Right cardiac atrium (tissue), 5 donors: Measurements from ENCODE around the gene SEC22A. TPM values are rescaled to one million over a fixed set of nuclear protein-coding genes. Genes with fewer than 3 reads are reported as not detected.
"Not testable (repeated sequence)": the region's sequence is repeated elsewhere in the genome, so short reads cannot be mapped to it uniquely, and the experiment has no call there.

Source experiments
- ATAC-seq, 2 donors: fragments of 200-7000 bp; cut with Tn5 transposase; one replicate each; pipeline versions ENCODE4 v1.8.0 to v1.9.1; 2020; ENCODE audit warnings: moderate library complexity in 2 of 2, mild to moderate bottlenecking in 1 of 2
- DNase-seq, 3 donors: peaks; one replicate each; pipeline ENCODE4 v3.0.0-alpha.2; 2020
- H3K27ac ChIP-seq: one replicate; pipeline ENCODE4 v1.5.1; 2013; ENCODE audit warnings: mild to moderate bottlenecking, low read length, control low read depth, moderate library complexity
- H3K27me3 ChIP-seq: one replicate; pipeline ENCODE4 v1.6.1; 2013; ENCODE audit not compliant: control insufficient read depth, insufficient read depth
- H3K4me1 ChIP-seq: one replicate; pipeline ENCODE4 v1.6.1; 2013; ENCODE audit warnings: low read length; ENCODE audit not compliant: control insufficient read depth, insufficient read depth
- H3K4me3 ChIP-seq: one replicate; pipeline ENCODE4 v1.5.1; 2013; ENCODE audit warnings: low read length, control low read depth
- H3K9me3 ChIP-seq: one replicate; pipeline ENCODE4 v1.6.1; 2013; ENCODE audit warnings: low read length; ENCODE audit not compliant: control insufficient read depth
- WGBS: extraction: QIAGEN DNeasy Blood & Tissue Kit; methylation state at CpG from one replicate; pipeline ENCODE4 v1.1.7; 2013; 5-methylcytosine and 5-hydroxymethylcytosine counted together
- intact Hi-C, 4 donors: fragments of 100-400 bp; cut with DNase I; formaldehyde crosslinking; loops; one replicate each; pipeline versions ENCODE4 v1.11.0 to v1.14.0; 2022 to 2023
- polyA plus RNA-seq: library from polyadenylated mRNA; stranded (reverse); fragments of 200-250 nt; gene quantifications from one replicate; pipeline ENCODE4 v1.2.3, GENCODE V29; 2013
- total RNA-seq, 4 donors: library from RNA; stranded (reverse); fragmentation: NEBNext Ultra II Directional; extraction: Animal tissue kit (Norgen Biotek cat#: 25700); gene quantifications; one replicate each; pipeline ENCODE4 v1.2.1, GENCODE V29; 2021
- donor health status: healthy with polysubstance abuse.
- donor health status: DM: no; HTN: yes; CAD: no.
- donor health status: DM: no; HTN: no; CAD: no.
- donor health status: DM: no; HTN: yes; CAD: no; lungs with severe emphysema.
- donor health status: DM: yes; HTN: yes; CAD: no.

The SEC22A gene
- total and polyA plus RNA-seq, 5 donors, result 7.0 to 16.7 (median 11.8) TPM

- Histone ChIP-seq H3K27me3 (no peaks in the 10 kb centered on the region), H3K27ac (no peak overlapping the region), H3K4me3 (no peak overlapping the region), H3K4me1 (no peaks in the 10 kb centered on the region), H3K9me3 (no peaks in the 10 kb centered on the region)
- intact Hi-C loops, result no loop called here
- WGBS, result 93% methylated on average over 6 of the region's 6 CpGs
- DNase-seq (no peak), ATAC-seq (no peak)
Measured at GRCh38 chr3:123188058-123188457, 13.7 kb upstream of the SEC22A start.

GRCh38 chr3:123193448-123194101 is 8.2 kb upstream of the SEC22A start:
- intact Hi-C loops, result no loop called here
- no peaks in the 10 kb centered on the region for H3K9me3 ChIP-seq
- ATAC-seq (peak in 1 of 2 donors; percentile 67), DNase-seq (no peak)
- no peaks in the 10 kb centered on the region for H3K27me3 ChIP-seq
- no peak overlapping the region for H3K4me3 ChIP-seq
- H3K4me1 ChIP-seq, result no peaks in the 10 kb centered on the region
- 53% methylated on average over 5 of the region's 5 CpGs for WGBS
- H3K27ac ChIP-seq, result no peak overlapping the region

GRCh38 chr3:123194552-123194951 is 7.2 kb upstream of the SEC22A start:
- Histone ChIP-seq H3K27me3 (no peaks in the 10 kb centered on the region), H3K27ac (no peak overlapping the region), H3K4me3 (no peak overlapping the region), H3K9me3 (no peaks in the 10 kb centered on the region), H3K4me1 (no peaks in the 10 kb centered on the region)
- intact Hi-C loops, result no loop called here
- ATAC-seq (peak in 1 of 2 donors; percentile 19), DNase-seq (peak in 1 of 3 donors; percentile 41)
- WGBS, result 29% methylated on average over 10 of the region's 10 CpGs

GRCh38 chr3:123198372-123198771 is 3.4 kb upstream of the SEC22A start:
- Histone ChIP-seq H3K4me1 (peaks cover 6% of the 10 kb centered on the region), H3K9me3 (no peaks in the 10 kb centered on the region), H3K4me3 (no peak overlapping the region), H3K27me3 (no peaks in the 10 kb centered on the region), H3K27ac (no peak overlapping the region)
- DNase-seq (no peak), ATAC-seq (no peak)
- intact Hi-C loops, result no loop called here
- 90% methylated on average over 1 of the region's 1 CpG for WGBS

- Histone ChIP-seq H3K4me1 (peaks cover 6% of the 10 kb centered on the region), H3K4me3 (peak overlapping the region; percentile 81), H3K27me3 (no peaks in the 10 kb centered on the region), H3K27ac (peak overlapping the region; percentile 18), H3K9me3 (no peaks in the 10 kb centered on the region)
- ATAC-seq (no peak), DNase-seq (no peak)
- intact Hi-C loops, result no loop called here
- 5% methylated on average over 6 of the region's 6 CpGs for WGBS
Measured at GRCh38 chr3:123201223-123201556, 553 bp upstream of the SEC22A start.

- DNase-seq (peak in 1 of 3 donors; percentile 39), ATAC-seq (no peak)
- Histone ChIP-seq H3K9me3 (no peaks in the 10 kb centered on the region), H3K4me1 (peaks cover 6% of the 10 kb centered on the region), H3K27ac (peak overlapping the region; percentile 39), H3K4me3 (peak overlapping the region; percentile 81), H3K27me3 (no peaks in the 10 kb centered on the region)
- intact Hi-C loops, result no loop called here
- WGBS, result 4% methylated on average over 7 of the region's 7 CpGs
Measured at GRCh38 chr3:123202451-123202850, 708 bp downstream of the SEC22A start.

GRCh38 chr3:123218990-123219389 is 17.2 kb downstream of the SEC22A start:
- Histone ChIP-seq H3K4me3 (no peak overlapping the region), H3K27ac (no peak overlapping the region), H3K9me3 (no peaks in the 10 kb centered on the region), H3K27me3 (no peaks in the 10 kb centered on the region), H3K4me1 (no peaks in the 10 kb centered on the region)
- ATAC-seq, result no peak
- intact Hi-C loops, result no loop called here
- DNase-seq, result no peak
- WGBS, result 64% methylated on average over 1 of the region's 1 CpG

GRCh38 chr3:123221369-123221768 is 19.6 kb downstream of the SEC22A start:
- H3K9me3 ChIP-seq, H3K4me3 ChIP-seq, DNase-seq, H3K27ac ChIP-seq, H3K4me1 ChIP-seq, ATAC-seq, intact Hi-C loops, H3K27me3 ChIP-seq: not testable (repeated sequence)
- 85% methylated on average over 4 of the region's 4 CpGs for WGBS

GRCh38 chr3:123225016-123225415 is 23.3 kb downstream of the SEC22A start:
- Histone ChIP-seq H3K9me3 (no peaks in the 10 kb centered on the region), H3K4me3 (no peak overlapping the region), H3K27me3 (no peaks in the 10 kb centered on the region), H3K4me1 (no peaks in the 10 kb centered on the region), H3K27ac (no peak overlapping the region)
- no peak for DNase-seq
- no peak for ATAC-seq
- 54% methylated on average over 3 of the region's 3 CpGs for WGBS
- intact Hi-C loops, result no loop called here

- H3K4me3 ChIP-seq, result no peak overlapping the region
- intact Hi-C loops, result no loop called here
- no peaks in the 10 kb centered on the region for H3K9me3 ChIP-seq
- ATAC-seq (no peak), DNase-seq (no peak)
- H3K27ac ChIP-seq, result no peak overlapping the region
- H3K27me3 ChIP-seq, result no peaks in the 10 kb centered on the region
- no peaks in the 10 kb centered on the region for H3K4me1 ChIP-seq
Measured at GRCh38 chr3:123226549-123226948, 24.8 kb downstream of the SEC22A start.

GRCh38 chr3:123229145-123229544 is 27.4 kb downstream of the SEC22A start:
- ATAC-seq (no peak), DNase-seq (no peak)
- Histone ChIP-seq H3K27ac (no peak overlapping the region), H3K4me1 (no peaks in the 10 kb centered on the region), H3K4me3 (no peak overlapping the region), H3K27me3 (no peaks in the 10 kb centered on the region), H3K9me3 (no peaks in the 10 kb centered on the region)
- intact Hi-C loops, result no loop called here
- WGBS, result 99% methylated on average over 2 of the region's 2 CpGs

- no peak for DNase-seq
- ATAC-seq, result no peak
- no peaks in the 10 kb centered on the region for H3K27me3 ChIP-seq
- no peaks in the 10 kb centered on the region for H3K4me1 ChIP-seq
- H3K27ac ChIP-seq, result no peak overlapping the region
- 97% methylated on average over 3 of the region's 3 CpGs for WGBS
- no peak overlapping the region for H3K4me3 ChIP-seq
- intact Hi-C loops, result no loop called here
- H3K9me3 ChIP-seq, result no peaks in the 10 kb centered on the region
Measured at GRCh38 chr3:123236902-123237301, 35.2 kb downstream of the SEC22A start.
